K562 (cell line): ENCODE data around the gene MCRS1. TPM values are rescaled to one million over a fixed set of nuclear protein-coding genes. Genes with fewer than 3 reads are reported as not detected.

Experiments
- ATAC-seq: fragments of 200-7000 bp; cut with Tn5 transposase; 3 replicates; pipeline ENCODE4 v1.9.1; 2020; ENCODE audit warnings: moderate library complexity
- BruUV-seq: library from RNA; stranded (reverse); fragments of 400-500 nt; replicated peaks from 2 replicates; lab custom pipeline; 2021; lab: Mats Ljungman, UMichigan
- CTCF ChIA-PET: fragments of 300-600 bp; formaldehyde crosslinking; extraction: SDS; loops from one replicate; lab custom pipeline; 2021; ENCODE audit warnings: low intra/inter-chr PET ratio; lab: Yijun Ruan, JAX
- POLR2A ChIA-PET: fragments of 300-600, 350-650 bp; sonication (Branson Sonifier 250); formaldehyde crosslinking; extraction: SDS; loops from one replicate; lab custom pipeline; 2021; ENCODE audit warnings: antibody characterized with exemption, inconsistent platforms; lab: Yijun Ruan, JAX
- DNase-seq, 4 experiments: peaks; one replicate each; pipeline versions ENCODE4 v3.0.0 to v3.0.0-alpha.2; 2011 to 2018; ENCODE audit warnings: low spot score in 3 of 4, mixed read lengths in 3 of 4; ENCODE audit errors: extremely low read depth in 1 of 4
- FAIRE-seq: peaks from 2 replicates; lab custom pipeline; 2011; peaks lifted over from hg19 to GRCh38; lab: Jason Lieb, UNC
- H2AFZ ChIP-seq: 2 replicates; pipeline ENCODE4 v1.6.0; 2011; ENCODE audit warnings: low read depth, low read length, control low read depth, inconsistent platforms
- H3K27ac ChIP-seq: fragments of 200-600 bp; 3 replicates; pipeline ENCODE4 v1.8.0; 2011; ENCODE audit warnings: low read depth, mild to moderate bottlenecking, control low read depth, inconsistent platforms, low read length, moderate library complexity, mixed read lengths; ENCODE audit errors: extremely low read depth
- H3K27me3 ChIP-seq, 2 experiments: fragments of 300-600 bp in 1 of 2; 2 replicates in 1 of 2; 3 replicates in 1 of 2; pipeline versions ENCODE4 v1.6.0 to v1.8.0; 2011; ENCODE audit warnings: inconsistent platforms in 2 of 2, low read length in 2 of 2, mild to moderate bottlenecking in 1 of 2, mixed read lengths in 1 of 2, moderate library complexity in 1 of 2; ENCODE audit not compliant: control insufficient read depth in 2 of 2, insufficient read depth in 2 of 2
- H3K36me3 ChIP-seq: fragments of 300-600 bp; 3 replicates; pipeline ENCODE4 v1.8.0; 2011; ENCODE audit warnings: mild to moderate bottlenecking, low read length, inconsistent platforms; ENCODE audit not compliant: control insufficient read depth, insufficient read depth
- H3K4me1 ChIP-seq, 2 experiments: fragments of 200-600 bp in 1 of 2; replicated peaks in 1 of 2; 2 replicates in 1 of 2; 3 replicates in 1 of 2; pipeline versions ENCODE4 v1.5.1 to v1.8.0; 2011; ENCODE audit warnings: inconsistent platforms in 2 of 2, low read length in 2 of 2, mild to moderate bottlenecking in 1 of 2, mixed read lengths in 1 of 2, moderate library complexity in 1 of 2; ENCODE audit not compliant: control insufficient read depth in 2 of 2, insufficient read depth in 2 of 2
- H3K4me2 ChIP-seq: 2 replicates; pipeline ENCODE4 v1.6.1; 2011; ENCODE audit warnings: low read length, control low read depth, inconsistent platforms, mixed read lengths; ENCODE audit not compliant: insufficient read depth
- H3K4me3 ChIP-seq: fragments of 200-600 bp; sonication (generic), shearing (Covaris generic); 2 replicates; pipeline ENCODE4 v1.5.1; 2016; ENCODE audit warnings: control low read depth, inconsistent platforms
- H3K79me2 ChIP-seq: fragments of 200-600 bp; 3 replicates; pipeline ENCODE4 v1.8.0; 2011; ENCODE audit warnings: low read length, inconsistent platforms; ENCODE audit not compliant: control insufficient read depth, insufficient read depth
- H3K9ac ChIP-seq, 2 experiments: 2 replicates each; pipeline versions ENCODE4 v1.6.0 to v1.6.1; 2011; ENCODE audit warnings: low read depth in 2 of 2, low read length in 2 of 2, control low read depth in 1 of 2, inconsistent platforms in 1 of 2, mild to moderate bottlenecking in 1 of 2, mixed read lengths in 1 of 2; ENCODE audit not compliant: insufficient read depth in 1 of 2
- H3K9me1 ChIP-seq: one replicate; pipeline ENCODE4 v1.6.0; 2011; ENCODE audit warnings: inconsistent platforms, mild to moderate bottlenecking, low read length, moderate library complexity; ENCODE audit not compliant: control insufficient read depth, insufficient read depth
- H3K9me3 ChIP-seq: replicated peaks from 2 replicates; pipeline ENCODE4 v1.5.1; 2011; ENCODE audit warnings: low read depth, low read length, inconsistent platforms; ENCODE audit not compliant: control insufficient read depth, insufficient read depth
- H4K20me1 ChIP-seq: replicated peaks from 2 replicates; pipeline ENCODE4 v1.6.1; 2011; ENCODE audit warnings: low read length, inconsistent platforms, mixed read lengths; ENCODE audit not compliant: control insufficient read depth, insufficient read depth
- MCM3 ChIP-seq: fragments of 450-650 bp; IDR thresholded peaks from 2 replicates; pipeline ENCODE4 v1.6.1; 2016
- RBM39 ChIP-seq: fragments of 200-400 bp; formaldehyde crosslinking; optimal IDR thresholded peaks from 2 replicates; pipeline ENCODE3; 2018; ENCODE audit warnings: low read depth, low read length
- ZNF311 ChIP-seq: fragments of 250-450 bp; sonication (Bioruptor Pico); IDR thresholded peaks from 2 replicates; pipeline ENCODE4 v1.4.0; 2020; ENCODE audit warnings: mild to moderate bottlenecking, moderate library complexity
- WGBS: fragments of 100-300 bp; shearing (Covaris generic); methylation state at CpG from one replicate; pipeline ENCODE4 v1.1.6; 2016; ENCODE audit warnings: low coverage, mixed read lengths; ENCODE audit not compliant: insufficient coverage; ENCODE audit errors: missing lambda C conversion rate; 5-methylcytosine and 5-hydroxymethylcytosine counted together
- in situ Hi-C: fragments of 300-500 bp; cut with MboI; formaldehyde crosslinking; loops from 4 replicates; pipeline ENCODE4 v1.15.0; 2018; ENCODE audit warnings: inconsistent platforms, mixed read lengths
- intact Hi-C: fragments of 100-400 bp; cut with micrococcal nuclease; formaldehyde crosslinking; loops from 2 replicates; pipeline ENCODE4 v1.14.2; 2022
- polyA plus RNA-seq, 8 experiments: library from polyadenylated mRNA; depleted of rRNA in 4 of 8; stranded (reverse) in 5 of 8; unstranded in 3 of 8; fragments of >200 nt; fragmentation: Nextera tagmentation in 2 of 8; fragmentation: Illumina TruSeq in 1 of 8; extraction: Ambion mirVana in 2 of 8; extraction: Trizol in 1 of 8; gene quantifications; 2 replicates each; pipeline versions ENCODE4 v1.2.1 to v1.2.3, GENCODE V29; 2011 to 2014; ENCODE audit warnings: inconsistent platforms in 1 of 8, missing spikeins in 1 of 8
- total RNA-seq, 7 experiments: library from RNA; depleted of rRNA in 6 of 7; stranded (reverse); fragments of >200 nt in 6 of 7; fragmentation: Illumina TruSeq in 2 of 7; extraction: Trizol in 2 of 7; gene quantifications; 2 replicates each; pipeline versions ENCODE4 v1.2.1 to v1.2.3, GENCODE V29; 2011 to 2021; ENCODE audit warnings: low replicate concordance in 1 of 7
- TF ChIP-seq, protein P1 (sequence below), 2 experiments: fragments of 450-650 bp in 1 of 2; IDR thresholded peaks; 2 replicates each; pipeline ENCODE4 v1.6.1; 2011 to 2017; ENCODE audit warnings: low read depth in 2 of 2, antibody characterized with exemption in 1 of 2, borderline replicate concordance in 1 of 2, low read length in 1 of 2, mild to moderate bottlenecking in 1 of 2, mixed read lengths in 1 of 2; ENCODE audit not compliant: control insufficient read depth in 1 of 2

Gene MCRS1
- total and polyA plus RNA-seq, 9 of the 15 experiments (the other 6 are each of a cell fraction or from before 2014, with no cell fraction given) = 50.0 to 100 (median 73.2) TPM

DNA sequence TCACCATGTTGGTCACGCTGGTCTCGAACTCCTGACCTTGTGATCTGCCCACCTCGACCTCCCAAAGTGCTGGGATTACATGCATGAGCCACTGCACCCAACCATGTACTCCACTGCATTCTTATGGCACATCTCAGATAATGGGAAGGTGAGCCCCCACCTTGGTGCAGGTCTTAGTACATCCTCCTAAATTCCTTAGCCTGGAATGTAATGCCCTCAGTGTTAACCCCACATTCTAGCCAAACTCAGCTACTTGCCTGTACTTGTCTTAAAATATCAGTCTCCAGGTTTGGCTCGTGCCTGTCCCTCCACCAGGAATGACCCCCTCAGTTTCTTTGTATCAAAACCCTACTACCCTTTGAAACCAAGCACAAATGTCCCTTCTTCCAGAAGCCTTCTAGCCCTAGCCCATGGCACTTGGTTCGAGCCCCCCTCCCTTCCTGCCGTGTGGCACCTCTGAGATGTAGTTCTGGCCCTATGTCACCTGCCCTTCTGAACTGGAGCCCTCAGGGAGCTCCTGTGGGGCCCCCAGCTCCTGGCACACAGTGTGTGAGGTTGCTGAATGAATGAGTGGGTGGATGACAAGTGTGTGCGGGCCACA lies 20.8 kb downstream of the MCRS1 start:
- no peaks in the 10 kb centered on the region for H4K20me1 ChIP-seq
- ChIA-PET CTCF (no interaction called here), POLR2A (interaction anchor here (1.1 kb wide), 1 partner anchor 16 kb away, joined by 3 read pairs; no protein-coding TSS in a partner anchor)
- ATAC-seq (no peak), DNase-seq (no peak), FAIRE-seq (no peak)
- intact Hi-C loops = no loop called here
- H3K79me2 ChIP-seq = no peaks in the 10 kb centered on the region
- H3K4me3 ChIP-seq = no peak overlapping the region
- TF ChIP-seq RBM39 = no peak
- H3K9me3 ChIP-seq = no peaks in the 10 kb centered on the region
- no peak overlapping the region for H3K27ac ChIP-seq
- 1% methylated on average over 7 of the region's 7 CpGs for WGBS
- peaks cover 3% of the 10 kb centered on the region for H3K9me1 ChIP-seq
- no peak overlapping the region for H3K9ac ChIP-seq
- H2AFZ ChIP-seq = no peak overlapping the region
- H3K27me3 ChIP-seq = peaks cover 13 to 48% of the 10 kb centered on the region in 2 experiments; a peak in 4 of 5 replicates
- H3K36me3 ChIP-seq = no peaks in the 10 kb centered on the region
- H3K4me2 ChIP-seq = no peak overlapping the region
- H3K4me1 ChIP-seq = peaks cover 0 to 22% of the 10 kb centered on the region in 2 experiments; a peak in 2 of 5 replicates
- BruUV-seq = no TSS peak
- in situ Hi-C loops = no loop called here

DNA sequence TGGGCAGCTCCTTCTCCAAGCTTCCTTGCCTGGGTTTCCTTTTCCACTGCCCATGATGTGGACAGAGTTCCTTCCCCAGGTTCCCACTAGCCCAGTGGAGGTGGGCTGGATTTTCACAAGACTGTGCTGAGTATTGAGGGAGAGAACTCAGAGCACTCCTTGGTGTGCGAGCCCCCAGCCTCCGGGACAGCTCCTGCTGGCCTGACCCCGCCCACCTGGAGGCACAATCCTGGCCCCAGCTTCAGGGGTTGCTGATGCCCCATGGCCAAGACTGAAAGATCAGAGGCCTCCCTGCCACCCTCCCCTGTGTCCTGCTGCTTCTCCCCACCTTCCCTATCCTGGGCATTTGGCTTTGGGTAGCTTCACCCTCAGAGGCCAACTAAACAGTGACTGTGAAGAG lies 21.5 kb downstream of the MCRS1 start:
- Histone ChIP-seq H3K27ac (no peak overlapping the region), H3K36me3 (no peaks in the 10 kb centered on the region), H4K20me1 (no peaks in the 10 kb centered on the region), H3K4me1 (peaks cover 0 to 22% of the 10 kb centered on the region in 2 experiments; a peak in 2 of 5 replicates), H3K9me1 (peaks cover 3% of the 10 kb centered on the region), H2AFZ (no peak overlapping the region), H3K79me2 (no peaks in the 10 kb centered on the region), H3K27me3 (peaks cover 13 to 41% of the 10 kb centered on the region in 2 experiments; a peak in 4 of 5 replicates), H3K9ac (0 out of 4 replicates have a peak overlapping the region, but pooled peaks of 1 of the 2 experiments have one; percentile 26), H3K4me3 (no peak overlapping the region), H3K4me2 (no peak overlapping the region), H3K9me3 (no peaks in the 10 kb centered on the region)
- in situ Hi-C loops = no loop called here
- ATAC-seq = no peak
- ChIA-PET POLR2A (interaction anchor here (0.6 to 1.1 kb wide), 5 partner anchors 8 to 116 kb away, joined by 3 read pairs; no protein-coding TSS in a partner anchor), CTCF (no interaction called here)
- intact Hi-C loops = no loop called here
- WGBS = 0% methylated on average over 1 of the region's 3 CpGs
- FAIRE-seq = no peak
- DNase-seq = no peak
- no TSS peak for BruUV-seq
- no peak for TF ChIP-seq MCM3
- TF ChIP-seq, protein P1, sequence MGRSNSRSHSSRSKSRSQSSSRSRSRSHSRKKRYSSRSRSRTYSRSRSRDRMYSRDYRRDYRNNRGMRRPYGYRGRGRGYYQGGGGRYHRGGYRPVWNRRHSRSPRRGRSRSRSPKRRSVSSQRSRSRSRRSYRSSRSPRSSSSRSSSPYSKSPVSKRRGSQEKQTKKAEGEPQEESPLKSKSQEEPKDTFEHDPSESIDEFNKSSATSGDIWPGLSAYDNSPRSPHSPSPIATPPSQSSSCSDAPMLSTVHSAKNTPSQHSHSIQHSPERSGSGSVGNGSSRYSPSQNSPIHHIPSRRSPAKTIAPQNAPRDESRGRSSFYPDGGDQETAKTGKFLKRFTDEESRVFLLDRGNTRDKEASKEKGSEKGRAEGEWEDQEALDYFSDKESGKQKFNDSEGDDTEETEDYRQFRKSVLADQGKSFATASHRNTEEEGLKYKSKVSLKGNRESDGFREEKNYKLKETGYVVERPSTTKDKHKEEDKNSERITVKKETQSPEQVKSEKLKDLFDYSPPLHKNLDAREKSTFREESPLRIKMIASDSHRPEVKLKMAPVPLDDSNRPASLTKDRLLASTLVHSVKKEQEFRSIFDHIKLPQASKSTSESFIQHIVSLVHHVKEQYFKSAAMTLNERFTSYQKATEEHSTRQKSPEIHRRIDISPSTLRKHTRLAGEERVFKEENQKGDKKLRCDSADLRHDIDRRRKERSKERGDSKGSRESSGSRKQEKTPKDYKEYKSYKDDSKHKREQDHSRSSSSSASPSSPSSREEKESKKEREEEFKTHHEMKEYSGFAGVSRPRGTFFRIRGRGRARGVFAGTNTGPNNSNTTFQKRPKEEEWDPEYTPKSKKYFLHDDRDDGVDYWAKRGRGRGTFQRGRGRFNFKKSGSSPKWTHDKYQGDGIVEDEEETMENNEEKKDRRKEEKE (IDR thresholded peaks at IDR 0.05; ENCODE audit: borderline replicate concordance in 1 of 2, control insufficient read depth in 1 of 2, low read depth in 2 of 2, low read length in 1 of 2) = no peak
- TF ChIP-seq ZNF311 = no peak
